Mammary epithelial cell (primary cell): ENCODE data around the gene DET1.

ENCODE experiments used
- CTCF ChIP-seq, 2 donors: IDR thresholded peaks in 1 of 2; conservative IDR thresholded peaks in 1 of 2; 2 replicates each; pipeline ENCODE4 v1.5.1; 2011 to 2012; ENCODE audit warnings: inconsistent platforms in 2 of 2, low read length in 2 of 2, mild to moderate bottlenecking in 2 of 2, control low read depth in 1 of 2, low read depth in 1 of 2; ENCODE audit not compliant: insufficient read depth in 1 of 2; ENCODE audit errors: extremely low read depth in 1 of 2
- EZH2 ChIP-seq: IDR thresholded peaks from 2 replicates; pipeline ENCODE4 v1.6.1; 2012; ENCODE audit warnings: low read length, inconsistent platforms, borderline replicate concordance

DNA sequence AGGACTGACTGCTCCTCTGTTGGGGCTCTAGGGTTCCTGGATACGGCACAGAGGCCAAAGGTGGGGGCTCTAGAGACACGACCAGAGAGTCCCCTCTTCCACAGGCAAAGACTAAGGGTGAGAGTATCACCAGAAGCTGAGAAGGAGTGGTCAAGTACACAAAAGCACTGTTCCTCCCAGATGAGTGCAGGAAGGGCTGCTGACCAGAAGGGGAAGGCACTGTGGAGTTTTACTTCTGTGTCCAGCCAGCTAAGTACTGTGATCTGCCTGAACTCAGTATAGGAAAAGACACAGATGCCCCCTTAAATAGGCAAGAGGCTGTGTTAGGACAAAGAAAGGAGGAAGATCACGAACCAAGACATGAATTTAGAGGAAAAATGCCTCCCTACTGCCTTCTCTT, 67.3 kb downstream of the DET1 start:
- TF ChIP-seq CTCF (conservative IDR thresholded peaks at IDR 0.05 in 1 of 2, IDR thresholded peaks at IDR 0.05 in 1 of 2; ENCODE audit: extremely low read depth in 1 of 2, insufficient read depth in 1 of 2, low read depth in 1 of 2, low read length in 2 of 2) (no peak), EZH2 (no peak)
